Skeletal muscle cell (primary cell): ENCODE data around the gene PAGR1.
"Not testable (repeated sequence)": the region's sequence is repeated elsewhere in the genome, so short reads cannot be mapped to it uniquely, and the experiment has no call there.

Experiments used
- DNase-seq: peaks from one replicate; pipeline ENCODE4 v3.0.0-alpha.2; 2010; ENCODE audit warnings: low read depth
- H3K4me3 ChIP-seq: 2 replicates; pipeline ENCODE4 v1.5.1; 2011; ENCODE audit warnings: low read depth, mild to moderate bottlenecking, control low read depth, low read length, moderate library complexity

The PAGR1 gene

DNA sequence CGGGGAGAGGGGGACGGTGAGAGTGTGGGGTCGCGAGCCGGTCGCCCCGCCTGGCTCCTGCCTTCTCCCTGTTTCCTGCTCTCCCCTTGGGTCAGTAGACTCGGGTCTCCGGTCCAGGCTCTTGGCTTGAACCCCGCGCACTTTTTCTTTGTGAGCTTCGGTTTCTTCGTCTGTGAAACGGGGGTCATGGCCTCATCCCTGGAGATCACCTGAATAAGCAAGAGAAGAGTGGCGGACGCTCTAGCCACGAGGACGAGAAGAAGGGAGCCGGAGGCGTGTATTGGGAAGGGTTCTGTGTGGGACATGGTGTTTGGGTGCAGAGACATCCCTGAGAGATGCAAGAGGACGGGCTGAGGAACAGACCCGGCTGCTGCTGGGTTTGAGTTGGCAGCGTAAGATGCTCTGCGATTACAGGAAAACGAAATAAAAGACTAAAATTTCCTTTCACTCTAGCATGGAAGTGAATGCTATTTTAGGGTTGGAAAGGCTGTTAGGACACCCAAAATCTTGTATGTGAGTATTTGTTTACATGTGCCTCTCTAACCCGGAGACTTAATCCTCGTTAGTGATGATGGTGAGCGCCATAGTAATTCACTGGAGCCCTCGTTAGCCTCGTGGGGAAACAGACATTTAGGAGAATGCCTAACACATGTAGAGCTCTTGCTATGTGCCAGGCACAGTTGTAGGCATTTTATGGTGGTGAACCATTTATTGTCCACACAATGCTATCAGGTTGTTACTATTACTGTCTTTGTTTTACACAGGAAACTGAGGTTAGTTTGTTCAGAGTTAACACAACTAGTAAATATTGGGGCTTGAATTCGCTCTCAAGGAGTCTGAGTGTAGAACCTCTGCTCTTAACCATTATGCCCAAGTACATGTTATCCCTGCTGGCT lies 24.8 kb upstream of the PAGR1 start:
- peak overlapping the region; percentile 94 for H3K4me3 ChIP-seq
- no peak for DNase-seq

DNA sequence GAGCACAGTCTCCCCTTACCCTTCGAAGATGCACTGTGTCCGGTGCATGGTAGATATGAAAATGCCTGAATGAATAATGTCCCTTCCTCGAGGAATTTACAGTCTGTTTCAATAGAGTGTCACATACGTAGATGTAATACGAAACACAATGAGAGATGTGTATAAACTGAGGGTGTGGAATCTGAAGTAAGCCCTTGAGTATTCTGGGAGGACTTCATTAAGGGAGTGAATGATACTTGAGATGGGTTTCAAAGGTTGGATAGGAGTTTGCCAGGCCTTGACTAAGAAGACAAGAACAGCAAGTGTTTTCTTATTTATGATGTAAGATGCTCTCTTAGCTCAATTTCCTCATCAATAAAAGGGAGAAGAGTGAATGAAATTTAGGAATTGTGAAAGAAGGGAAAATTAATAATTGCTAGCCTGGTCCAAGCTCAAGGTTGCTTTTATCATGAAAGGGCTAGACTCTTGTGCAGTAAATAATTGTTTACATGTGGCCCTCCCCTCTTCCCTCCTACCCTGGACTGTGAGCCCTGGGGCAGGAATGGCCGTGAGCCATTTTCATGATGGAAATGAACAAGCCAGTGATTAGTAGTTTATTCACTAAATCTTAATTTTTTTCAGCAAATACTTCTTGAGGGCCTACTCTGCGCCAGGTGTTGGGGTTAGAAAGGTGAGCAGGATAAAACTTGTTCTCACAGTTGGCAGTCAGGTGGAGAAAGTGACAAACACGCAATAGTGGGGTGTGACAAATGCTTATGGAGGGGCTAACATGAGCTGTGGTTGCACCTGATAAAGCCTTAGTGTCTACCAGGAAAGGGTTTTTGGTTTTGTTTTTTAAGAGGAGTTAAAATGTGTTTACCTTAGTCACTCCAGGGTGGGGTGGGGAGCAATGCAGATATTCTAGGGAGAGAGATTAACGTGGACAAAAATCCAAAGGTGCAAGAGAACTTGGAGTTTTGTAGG lies 23.8 kb upstream of the PAGR1 start:
- peak overlapping the region; percentile 94 for H3K4me3 ChIP-seq
- DNase-seq, result no peak

DNA sequence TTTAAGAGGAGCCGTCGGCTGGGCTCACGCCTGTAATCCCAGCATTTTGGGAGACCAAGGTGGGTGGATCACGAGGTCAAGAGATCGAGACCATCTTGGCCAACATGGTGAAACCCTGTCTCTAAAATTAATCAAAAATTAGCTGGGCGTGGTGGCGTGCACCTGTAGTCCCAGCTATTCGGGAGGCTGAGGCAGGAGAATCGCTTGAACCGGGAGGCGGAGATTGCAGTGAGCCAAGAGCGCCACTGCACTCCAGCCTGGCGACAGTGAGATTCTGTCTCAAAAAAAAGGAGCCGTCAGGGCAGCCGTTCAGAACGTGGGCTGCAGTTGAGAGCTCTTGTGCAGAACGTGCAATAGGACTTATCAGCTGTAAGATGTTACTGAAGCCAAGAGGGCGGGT lies 22.8 kb upstream of the PAGR1 start:
- DNase-seq, H3K4me3 ChIP-seq: not testable (repeated sequence)

GRCh38 chr16:29794231-29794710 lies 21.7 kb upstream of the PAGR1 start:
- no peak for DNase-seq
- H3K4me3 ChIP-seq, result no peak overlapping the region

GRCh38 chr16:29802416-29802935 lies 13.5 kb upstream of the PAGR1 start:
- DNase-seq, result no peak
- H3K4me3 ChIP-seq, result no peak overlapping the region

DNA sequence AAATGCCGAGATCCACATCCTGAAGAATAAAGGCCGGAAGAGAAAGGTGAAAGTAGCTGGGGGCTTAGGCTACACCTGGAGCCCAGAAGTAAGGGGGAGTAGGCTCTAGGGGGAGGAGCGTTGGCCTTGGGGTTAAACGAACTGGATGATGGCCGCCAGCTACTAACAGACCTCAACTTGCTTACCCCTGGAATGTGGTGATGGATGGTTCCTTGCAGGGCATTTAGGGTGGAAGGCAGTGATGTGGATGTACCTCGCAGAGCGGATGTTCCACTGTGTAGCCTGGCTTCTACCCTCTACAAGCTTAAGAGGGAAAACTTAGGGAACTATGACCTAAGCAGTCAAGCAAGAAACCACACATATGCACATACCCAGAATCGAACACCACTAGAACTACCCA lies 11.9 kb upstream of the PAGR1 start:
- no peak for DNase-seq
- no peak overlapping the region for H3K4me3 ChIP-seq

DNA sequence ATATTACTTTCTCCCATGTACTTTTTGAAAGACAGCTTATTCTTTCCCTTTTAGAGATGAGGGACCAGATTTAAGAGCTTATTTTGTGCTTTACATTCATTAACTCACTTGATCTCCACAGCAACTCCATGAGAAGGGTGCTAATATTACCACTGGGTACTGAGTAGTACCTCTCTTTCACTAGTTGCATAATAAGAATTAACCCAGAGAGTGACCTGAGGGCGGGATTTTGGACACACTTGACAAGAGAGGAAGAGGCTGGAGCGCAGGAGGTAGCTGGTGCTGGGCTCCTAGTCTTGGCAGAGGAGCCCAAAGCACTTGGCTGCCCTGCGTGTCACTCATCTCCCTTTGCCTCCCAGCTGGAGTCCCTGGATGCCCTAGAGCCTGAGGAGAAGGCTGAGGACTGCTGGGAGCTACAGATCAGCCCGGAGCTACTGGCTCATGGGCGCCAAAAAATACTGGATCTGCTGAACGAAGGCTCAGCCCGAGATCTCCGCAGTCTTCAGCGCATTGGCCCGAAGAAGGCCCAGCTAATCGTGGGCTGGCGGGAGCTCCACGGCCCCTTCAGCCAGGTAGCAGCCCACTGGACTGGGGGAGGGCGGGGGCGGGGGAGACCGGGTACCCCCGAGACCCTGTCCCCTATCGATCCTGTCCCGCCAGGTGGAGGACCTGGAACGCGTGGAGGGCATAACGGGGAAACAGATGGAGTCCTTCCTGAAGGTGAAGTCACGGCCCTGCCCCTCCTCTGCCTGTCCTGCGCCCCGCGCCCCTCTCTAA lies 11.3 kb upstream of the PAGR1 start:
- no peak for DNase-seq
- peak overlapping the region; percentile 72 for H3K4me3 ChIP-seq

DNA sequence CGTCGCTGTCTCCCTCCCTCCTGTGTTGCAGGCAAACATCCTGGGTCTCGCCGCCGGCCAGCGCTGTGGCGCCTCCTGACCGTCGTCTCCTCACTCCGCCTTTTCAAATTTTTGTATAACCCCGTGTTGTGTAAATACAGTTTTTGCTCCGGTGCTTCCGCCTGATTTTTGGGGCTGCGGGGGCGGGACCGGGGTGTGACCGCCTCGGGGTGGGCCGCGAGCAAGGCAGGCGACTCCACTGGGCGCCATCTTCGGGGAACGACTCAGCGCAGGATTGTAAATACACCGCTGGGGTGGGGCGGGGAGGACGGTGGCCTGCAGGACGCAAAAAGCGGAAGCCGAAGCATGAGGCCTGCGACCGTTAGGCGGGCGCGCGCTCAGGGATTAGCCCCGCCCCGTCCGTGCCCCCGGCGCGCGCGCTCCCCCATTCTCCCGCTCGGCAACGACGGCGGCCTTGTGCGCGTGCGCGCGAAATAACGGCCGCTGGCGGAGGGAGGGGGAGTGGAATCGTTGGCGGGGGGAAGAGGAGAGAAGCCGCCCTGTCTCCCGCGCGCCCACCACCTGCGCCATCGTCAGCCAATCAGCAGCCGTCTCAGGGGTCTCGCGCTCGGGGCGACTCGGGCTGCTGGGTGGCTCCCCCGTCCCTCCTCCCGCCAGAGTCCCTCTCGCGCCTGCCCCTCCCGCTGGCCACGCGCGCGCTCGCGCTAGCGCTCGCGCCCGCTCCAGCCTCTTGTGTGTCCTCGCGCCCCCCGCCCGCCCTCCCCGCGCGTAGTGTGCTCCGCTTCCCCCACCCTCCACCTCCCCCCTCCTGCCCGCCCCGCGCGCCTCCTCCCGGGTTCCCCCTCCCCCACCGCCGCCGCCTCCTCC lies 10.5 kb upstream of the PAGR1 start:
- peak; percentile 91 for DNase-seq
- H3K4me3 ChIP-seq, result peak overlapping the region; percentile 72

GRCh38 chr16:29806099-29806579 lies 9.8 kb upstream of the PAGR1 start, which contains the start of gene MAZ:
Gene MAZ, plus strand, starts transcription at chr16:29806529. Its CDS starts 173 bp downstream, at chr16:29806702.
- peak; percentile 81 for DNase-seq
- H3K4me3 ChIP-seq, result peak within 1 kb of the TSS; percentile 72

- peak overlapping the region; percentile 61 for H3K4me3 ChIP-seq
- DNase-seq, result no peak
Measured at GRCh38 chr16:29806641-29807425, 9.1 kb upstream of the PAGR1 start.

DNA sequence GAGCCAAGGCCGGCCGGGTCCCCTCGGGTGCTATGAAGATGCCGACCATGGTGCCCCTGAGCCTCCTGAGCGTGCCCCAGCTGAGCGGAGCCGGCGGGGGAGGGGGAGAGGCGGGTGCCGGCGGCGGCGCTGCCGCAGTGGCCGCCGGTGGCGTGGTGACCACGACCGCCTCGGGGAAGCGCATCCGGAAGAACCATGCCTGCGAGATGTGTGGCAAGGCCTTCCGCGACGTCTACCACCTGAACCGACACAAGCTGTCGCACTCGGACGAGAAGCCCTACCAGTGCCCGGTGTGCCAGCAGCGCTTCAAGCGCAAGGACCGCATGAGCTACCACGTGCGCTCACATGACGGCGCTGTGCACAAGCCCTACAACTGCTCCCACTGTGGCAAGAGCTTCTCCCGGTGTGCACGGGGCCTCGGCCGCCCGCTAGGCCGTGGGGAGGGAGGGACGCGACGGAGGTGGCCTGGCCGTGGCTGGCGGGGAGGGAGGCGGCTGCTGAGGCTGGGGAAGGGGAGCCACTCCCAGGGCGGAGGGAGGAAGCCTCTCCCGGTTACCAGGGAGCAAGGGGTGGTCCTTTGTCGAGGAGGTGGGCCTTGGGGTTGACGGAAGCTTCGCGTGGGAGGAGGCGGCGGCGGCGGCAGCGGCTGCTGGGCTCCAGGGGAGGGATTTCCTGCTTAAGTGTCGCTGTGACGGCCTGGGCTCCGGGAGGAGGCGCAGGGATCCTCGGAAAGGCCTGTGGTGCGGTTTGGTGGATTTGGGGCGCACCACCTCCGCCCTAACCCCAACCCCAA lies 8.3 kb upstream of the PAGR1 start:
- peak; percentile 79 for DNase-seq
- peak overlapping the region; percentile 60 for H3K4me3 ChIP-seq

DNA sequence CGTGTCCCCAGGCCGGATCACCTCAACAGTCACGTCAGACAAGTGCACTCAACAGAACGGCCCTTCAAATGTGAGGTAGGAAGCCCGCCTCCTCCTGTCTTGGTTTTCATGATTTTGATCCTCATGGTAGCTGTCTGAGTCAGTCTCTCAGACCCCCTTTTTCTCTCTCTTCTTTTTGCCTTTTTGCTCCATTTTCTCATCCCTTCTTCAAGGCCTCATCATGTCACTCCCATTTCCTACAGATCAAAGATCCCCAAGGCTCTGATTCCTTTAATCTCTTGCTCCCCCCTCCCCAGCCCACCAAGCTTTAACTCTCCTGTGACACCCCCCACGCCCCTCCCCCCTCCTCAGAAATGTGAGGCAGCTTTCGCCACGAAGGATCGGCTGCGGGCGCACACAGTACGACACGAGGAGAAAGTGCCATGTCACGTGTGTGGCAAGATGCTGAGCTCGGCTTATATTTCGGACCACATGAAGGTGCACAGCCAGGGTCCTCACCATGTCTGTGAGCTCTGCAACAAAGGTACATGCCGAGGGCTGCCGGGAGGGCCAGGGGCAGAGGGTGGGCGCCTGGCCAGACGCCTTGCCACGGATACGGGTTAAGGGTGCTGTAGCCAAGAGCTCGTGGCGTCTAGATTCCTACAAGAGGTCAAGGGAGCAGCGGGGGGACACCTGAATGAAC lies 7.6 kb upstream of the PAGR1 start:
- H3K4me3 ChIP-seq, result peak overlapping the region; percentile 60
- no peak for DNase-seq

- peak overlapping the region; percentile 60 for H3K4me3 ChIP-seq
- no peak for DNase-seq
Measured at GRCh38 chr16:29809031-29809747, 6.8 kb upstream of the PAGR1 start.

DNA sequence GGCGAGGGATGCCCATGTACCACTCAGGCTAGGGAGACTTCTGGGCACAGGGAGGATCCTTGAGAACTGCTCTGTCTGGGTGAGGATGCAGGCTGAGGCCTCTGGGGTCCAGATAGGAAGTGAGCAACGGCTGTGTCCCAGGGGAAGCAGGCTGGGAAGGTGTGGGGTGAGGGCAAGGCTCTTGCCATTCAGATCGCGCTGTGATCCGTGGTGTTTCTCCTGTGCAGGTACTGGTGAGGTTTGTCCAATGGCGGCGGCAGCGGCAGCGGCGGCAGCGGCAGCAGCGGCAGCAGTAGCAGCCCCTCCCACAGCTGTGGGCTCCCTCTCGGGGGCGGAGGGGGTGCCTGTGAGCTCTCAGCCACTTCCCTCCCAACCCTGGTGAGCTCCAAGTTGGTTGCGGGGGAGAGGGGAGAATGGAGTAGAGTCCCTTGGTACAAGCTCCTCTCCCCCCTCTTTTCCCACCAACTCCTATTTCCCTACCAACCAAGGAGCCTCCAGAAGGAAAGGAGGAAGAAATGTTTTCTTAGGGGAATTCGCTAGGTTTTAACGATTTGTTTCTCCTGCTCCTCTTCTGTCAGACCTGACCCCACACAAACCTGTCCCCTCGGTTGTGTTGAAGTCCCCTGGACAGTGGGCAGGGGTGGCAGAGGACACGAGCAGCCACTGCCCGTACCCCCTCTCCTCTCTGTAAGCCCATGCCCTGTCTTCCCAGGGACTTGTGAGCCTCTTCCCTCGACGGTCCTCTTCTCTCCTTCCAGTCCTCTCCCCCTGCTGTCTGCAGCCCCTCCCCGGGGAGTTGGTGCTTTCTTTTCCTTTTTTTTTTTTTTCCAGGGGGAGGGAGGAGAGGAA lies 5.9 kb upstream of the PAGR1 start:
- no peak for DNase-seq
- H3K4me3 ChIP-seq, result peak overlapping the region; percentile 22
